Large intestine (tissue), 3 donors: ENCODE data around the gene U2AF2. TPM values are rescaled to one million over a fixed set of nuclear protein-coding genes. Genes with fewer than 3 reads are reported as not detected.

Experiments
- DNase-seq, 2 donors: peaks; one replicate each; pipeline versions ENCODE4 v3.0.0 to v3.0.0-alpha.2; 2013
- H3K27ac ChIP-seq: one replicate; pipeline ENCODE4 v1.5.1; 2013; ENCODE audit warnings: low read length
- H3K27me3 ChIP-seq: 2 replicates; pipeline ENCODE4 v1.6.1; 2013; ENCODE audit warnings: low read length; ENCODE audit not compliant: control insufficient read depth, insufficient read depth
- H3K36me3 ChIP-seq: 2 replicates; pipeline ENCODE4 v1.6.1; 2013; ENCODE audit warnings: low read length; ENCODE audit not compliant: control insufficient read depth, insufficient read depth
- H3K4me1 ChIP-seq: one replicate; pipeline ENCODE4 v1.6.1; 2013; ENCODE audit warnings: low read length; ENCODE audit not compliant: control insufficient read depth, insufficient read depth
- H3K4me3 ChIP-seq: one replicate; pipeline ENCODE4 v1.5.1; 2013; ENCODE audit warnings: low read length
- H3K9me3 ChIP-seq: one replicate; pipeline ENCODE4 v1.6.1; 2013; ENCODE audit warnings: mild to moderate bottlenecking, low read depth, low read length, moderate library complexity; ENCODE audit not compliant: control insufficient read depth
- WGBS: methylation state at CpG from one replicate; pipeline ENCODE4 v1.1.5; 2013; ENCODE audit warnings: low lambda C conversion rate; ENCODE audit not compliant: insufficient coverage; 5-methylcytosine and 5-hydroxymethylcytosine counted together
- polyA plus RNA-seq: library from polyadenylated mRNA; unstranded; fragments of 120-200 nt; gene quantifications from one replicate; pipeline ENCODE4 v1.2.1, GENCODE V29; 2013

The U2AF2 gene
- polyA plus RNA-seq, 1 donor, result 167 TPM

DNA sequence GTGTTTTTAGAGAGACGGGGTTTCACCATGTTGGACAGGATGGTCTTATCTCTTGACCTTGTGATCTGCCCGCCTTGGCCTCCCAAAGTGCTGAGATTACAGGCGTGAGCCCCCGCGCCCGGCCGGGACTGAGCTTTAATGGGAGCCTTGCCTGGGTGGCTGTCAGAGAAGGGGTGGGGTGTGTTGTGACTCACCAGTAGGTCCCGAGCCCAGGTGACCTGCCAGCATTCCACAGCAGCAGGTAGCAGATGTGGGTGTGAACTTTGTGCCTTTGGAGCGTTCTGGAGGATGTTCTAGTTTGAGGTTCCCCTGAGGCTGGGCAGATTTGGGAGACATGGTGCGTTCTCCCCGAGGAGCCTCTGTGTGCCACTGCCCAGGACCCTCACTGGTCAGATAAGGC, 13.1 kb downstream of the U2AF2 start:
- Histone ChIP-seq H3K27ac (peak overlapping the region; percentile 46), H3K27me3 (no peaks in the 10 kb centered on the region), H3K9me3 (no peaks in the 10 kb centered on the region), H3K36me3 (peaks cover 80% of the 10 kb centered on the region), H3K4me1 (peaks cover 19% of the 10 kb centered on the region), H3K4me3 (no peak overlapping the region)
- DNase-seq, result peak; percentile 81 to 83
- no CpG with 5 or more reads among the region's 11 CpGs for WGBS

DNA sequence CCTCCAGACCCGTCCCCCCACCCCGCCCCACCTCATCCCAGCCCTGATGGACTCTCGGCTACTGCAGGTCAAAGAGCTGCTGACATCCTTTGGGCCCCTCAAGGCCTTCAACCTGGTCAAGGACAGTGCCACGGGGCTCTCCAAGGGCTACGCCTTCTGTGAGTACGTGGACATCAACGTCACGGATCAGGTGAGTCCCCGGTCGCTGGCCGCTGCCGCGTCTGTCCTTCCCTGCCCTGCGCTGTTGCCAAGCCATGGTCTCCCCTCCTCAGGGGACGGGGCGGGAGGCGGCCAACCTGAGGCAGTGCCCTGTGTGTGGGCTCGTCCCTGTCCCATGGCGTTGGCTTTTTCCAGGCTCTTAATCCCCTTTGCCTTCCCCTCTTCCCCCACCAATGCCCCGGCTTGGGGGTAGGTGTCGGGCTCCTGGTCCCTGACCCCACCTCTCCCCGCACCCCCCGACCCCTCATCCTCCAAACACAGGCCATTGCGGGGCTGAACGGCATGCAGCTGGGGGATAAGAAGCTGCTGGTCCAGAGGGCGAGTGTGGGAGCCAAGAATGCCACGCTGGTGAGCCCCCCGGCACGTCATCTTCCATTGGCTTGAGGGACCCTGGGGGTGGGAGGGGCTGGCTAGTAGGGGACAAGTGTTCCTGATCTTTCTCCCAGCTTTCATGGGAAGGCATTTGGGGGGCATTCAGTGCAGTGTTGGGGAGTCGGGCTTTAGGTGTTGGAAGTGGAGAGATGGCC, 13.9 kb downstream of the U2AF2 start:
- Histone ChIP-seq H3K4me1 (peaks cover 19% of the 10 kb centered on the region), H3K4me3 (no peak overlapping the region), H3K27ac (peak overlapping the region; percentile 46), H3K27me3 (no peaks in the 10 kb centered on the region), H3K36me3 (peaks cover 77% of the 10 kb centered on the region), H3K9me3 (no peaks in the 10 kb centered on the region)
- no peak for DNase-seq
- no CpG with 5 or more reads among the region's 30 CpGs for WGBS

DNA sequence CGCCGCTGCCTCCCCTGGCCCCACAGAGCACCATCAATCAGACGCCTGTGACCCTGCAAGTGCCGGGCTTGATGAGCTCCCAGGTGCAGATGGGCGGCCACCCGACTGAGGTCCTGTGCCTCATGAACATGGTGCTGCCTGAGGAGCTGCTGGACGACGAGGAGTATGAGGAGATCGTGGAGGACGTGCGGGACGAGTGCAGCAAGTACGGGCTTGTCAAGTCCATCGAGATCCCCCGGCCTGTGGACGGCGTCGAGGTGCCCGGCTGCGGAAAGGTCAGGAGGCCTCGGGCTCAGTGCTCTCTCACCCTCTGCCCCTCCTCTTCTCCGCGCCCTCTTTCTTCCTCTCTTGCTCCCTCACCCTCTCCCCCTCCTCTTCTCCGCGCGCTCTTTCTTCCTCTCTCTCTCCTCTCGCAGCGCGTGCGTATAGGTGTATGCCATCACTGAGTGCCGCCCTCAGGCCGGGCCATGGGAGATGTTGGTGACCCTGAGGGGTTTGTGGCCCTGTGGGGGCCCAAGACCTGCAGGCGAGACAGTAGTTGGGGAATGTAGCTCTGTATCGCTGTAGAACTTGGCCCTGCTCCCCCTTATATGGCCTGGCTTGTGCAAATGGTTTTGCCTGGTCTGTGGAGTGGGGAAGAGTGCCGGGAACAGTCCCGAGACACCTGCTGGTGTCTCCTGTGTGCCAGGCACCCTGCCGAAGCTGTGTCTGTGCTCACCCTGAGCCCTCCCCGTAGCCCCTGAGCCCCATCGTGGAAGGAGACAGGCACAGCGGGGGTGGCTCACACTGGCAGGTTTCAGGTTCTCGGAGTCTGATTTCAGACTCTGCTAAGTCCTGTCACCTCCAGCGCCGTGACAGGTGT, 14.8 kb downstream of the U2AF2 start:
- no peak overlapping the region for H3K4me3 ChIP-seq
- no peaks in the 10 kb centered on the region for H3K27me3 ChIP-seq
- no peaks in the 10 kb centered on the region for H3K9me3 ChIP-seq
- peaks cover 72% of the 10 kb centered on the region for H3K36me3 ChIP-seq
- no peak for DNase-seq
- 97% methylated on average over 6 of the region's 43 CpGs for WGBS
- H3K27ac ChIP-seq, result no peak overlapping the region
- H3K4me1 ChIP-seq, result peaks cover 19% of the 10 kb centered on the region

DNA sequence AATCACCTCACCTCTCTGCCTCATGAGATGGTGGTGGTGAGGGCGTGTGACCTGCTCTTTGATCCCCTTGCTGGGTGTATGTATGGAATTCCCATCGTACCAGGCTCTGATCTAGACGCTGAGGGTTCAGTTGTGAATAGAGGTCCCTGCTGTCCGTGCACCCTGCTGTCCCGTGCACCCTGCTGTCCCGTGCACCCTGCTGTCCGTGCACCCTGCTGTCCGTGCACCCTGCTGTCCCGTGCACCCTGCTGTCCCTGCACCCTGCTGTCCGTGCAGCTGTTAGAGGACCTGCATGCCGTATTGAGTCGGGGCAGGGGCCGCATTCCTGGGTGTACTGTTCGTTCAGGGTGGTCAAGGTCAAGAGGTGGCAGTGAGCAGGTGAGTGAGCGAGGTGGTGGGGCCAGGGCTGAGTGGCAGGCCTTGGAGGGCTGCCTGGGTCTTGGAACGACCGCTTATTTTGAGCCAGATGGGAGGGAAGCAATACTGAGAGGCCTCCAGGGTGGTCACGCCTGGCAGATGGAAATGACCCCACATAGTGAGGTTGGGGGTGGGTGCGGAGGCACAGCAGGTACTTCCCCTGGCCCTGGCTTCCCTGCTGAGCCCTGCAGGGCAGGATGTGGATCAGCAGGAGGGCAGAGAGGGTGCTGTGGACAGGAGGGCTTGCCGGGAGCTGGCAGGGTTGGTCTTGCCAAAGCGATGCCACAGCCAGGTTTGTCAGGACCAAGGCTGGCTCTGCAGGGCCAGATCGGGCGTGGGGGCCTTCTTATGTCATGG, 15.6 kb downstream of the U2AF2 start:
- Histone ChIP-seq H3K4me1 (peaks cover 19% of the 10 kb centered on the region), H3K27ac (no peak overlapping the region), H3K27me3 (no peaks in the 10 kb centered on the region), H3K4me3 (no peak overlapping the region), H3K9me3 (no peaks in the 10 kb centered on the region), H3K36me3 (peaks cover 69% of the 10 kb centered on the region)
- WGBS, result no CpG with 5 or more reads among the region's 23 CpGs
- DNase-seq, result peak in 1 of 2 donors; percentile 42

DNA sequence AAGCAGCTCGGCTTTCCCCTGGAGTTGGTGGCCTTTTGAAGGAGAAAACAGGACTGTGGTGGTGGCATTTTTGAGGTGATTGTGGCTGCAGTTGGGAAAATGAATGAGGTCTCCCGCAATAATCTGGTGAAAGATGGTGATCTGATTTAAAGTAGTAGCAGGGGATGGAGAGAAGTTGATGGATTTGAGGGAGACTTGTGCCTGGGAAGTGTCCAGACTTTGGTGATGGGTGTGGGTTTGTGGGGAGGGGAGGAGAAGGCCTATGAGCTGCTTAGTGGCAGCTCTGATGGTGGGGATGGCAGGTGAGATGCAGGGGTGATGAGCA, 16.2 kb downstream of the U2AF2 start:
- WGBS, result no CpG with 5 or more reads among the region's 2 CpGs
- Histone ChIP-seq H3K4me3 (no peak overlapping the region), H3K27me3 (no peaks in the 10 kb centered on the region), H3K36me3 (peaks cover 65% of the 10 kb centered on the region), H3K27ac (no peak overlapping the region), H3K4me1 (peaks cover 19% of the 10 kb centered on the region), H3K9me3 (no peaks in the 10 kb centered on the region)
- no peak for DNase-seq

DNA sequence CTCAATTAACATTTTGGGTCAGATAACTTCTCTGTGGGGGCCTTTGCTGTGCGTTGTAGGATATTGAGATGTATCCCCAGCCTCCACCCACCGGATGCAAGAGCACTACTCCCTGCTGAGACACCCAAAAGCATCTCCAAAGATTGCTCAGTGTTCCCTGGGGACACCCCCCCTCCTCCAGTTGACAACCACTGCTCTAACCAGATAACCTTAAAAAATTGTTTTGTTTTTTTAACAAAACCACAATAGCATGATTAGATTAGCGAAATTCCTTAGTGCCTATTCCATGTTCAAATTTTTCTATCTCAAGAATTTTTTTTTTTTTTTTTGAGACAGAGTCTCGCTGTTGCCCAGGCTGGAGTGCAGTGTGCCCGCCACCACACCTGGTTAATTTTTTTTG, 17.6 kb downstream of the U2AF2 start:
- WGBS, result 100% methylated on average over 1 of the region's 5 CpGs
- no peak overlapping the region for H3K27ac ChIP-seq
- no peak overlapping the region for H3K4me3 ChIP-seq
- no peak for DNase-seq
- H3K36me3 ChIP-seq, result peaks cover 53% of the 10 kb centered on the region
- H3K9me3 ChIP-seq, result no peaks in the 10 kb centered on the region
- peaks cover 23% of the 10 kb centered on the region for H3K4me1 ChIP-seq
- H3K27me3 ChIP-seq, result no peaks in the 10 kb centered on the region

DNA sequence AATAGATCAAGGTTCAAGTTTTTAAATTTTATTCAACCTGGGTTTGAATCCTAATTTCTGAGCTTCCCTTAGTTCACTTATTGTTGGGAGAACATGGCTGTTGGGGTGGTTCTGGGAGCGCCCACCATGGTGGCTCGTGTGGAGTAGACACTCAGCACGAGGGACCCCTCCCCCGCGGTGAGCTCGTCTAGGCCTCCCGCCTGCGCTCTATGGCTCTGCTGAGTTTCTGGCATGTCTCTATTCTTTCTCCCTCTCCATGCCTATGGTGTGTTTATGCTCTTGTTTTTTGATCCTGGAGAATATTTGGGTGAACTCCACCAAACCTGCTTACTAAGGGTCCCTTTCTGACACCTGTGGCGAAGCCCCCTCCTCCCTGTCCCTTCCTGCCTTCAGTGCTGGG, 18.6 kb downstream of the U2AF2 start:
- Histone ChIP-seq H3K9me3 (no peaks in the 10 kb centered on the region), H3K27ac (no peak overlapping the region), H3K36me3 (peaks cover 53% of the 10 kb centered on the region), H3K27me3 (no peaks in the 10 kb centered on the region), H3K4me1 (peaks cover 26% of the 10 kb centered on the region), H3K4me3 (no peak overlapping the region)
- DNase-seq, result no peak
- 83% methylated on average over 1 of the region's 9 CpGs for WGBS

DNA sequence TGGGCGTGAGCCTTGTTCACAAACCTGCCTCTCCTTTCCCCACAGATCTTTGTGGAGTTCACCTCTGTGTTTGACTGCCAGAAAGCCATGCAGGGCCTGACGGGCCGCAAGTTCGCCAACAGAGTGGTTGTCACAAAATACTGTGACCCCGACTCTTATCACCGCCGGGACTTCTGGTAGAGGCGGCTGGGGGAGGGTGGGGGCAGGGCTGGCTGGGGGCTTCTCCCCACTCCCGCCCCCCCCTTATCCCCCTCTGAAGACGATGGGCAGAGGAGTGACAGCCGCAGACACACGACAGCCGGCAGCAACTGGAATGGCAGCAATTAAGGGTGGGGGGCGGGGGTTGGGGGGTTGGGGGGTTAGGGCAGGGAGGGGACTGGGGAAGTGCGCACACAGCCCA, 19.1 kb downstream of the U2AF2 start:
- H3K27ac ChIP-seq, result no peak overlapping the region
- no peak overlapping the region for H3K4me3 ChIP-seq
- no peak for DNase-seq
- no peaks in the 10 kb centered on the region for H3K9me3 ChIP-seq
- H3K27me3 ChIP-seq, result no peaks in the 10 kb centered on the region
- H3K4me1 ChIP-seq, result peaks cover 22% of the 10 kb centered on the region
- H3K36me3 ChIP-seq, result peaks cover 53% of the 10 kb centered on the region
- WGBS, result no CpG with 5 or more reads among the region's 15 CpGs

DNA sequence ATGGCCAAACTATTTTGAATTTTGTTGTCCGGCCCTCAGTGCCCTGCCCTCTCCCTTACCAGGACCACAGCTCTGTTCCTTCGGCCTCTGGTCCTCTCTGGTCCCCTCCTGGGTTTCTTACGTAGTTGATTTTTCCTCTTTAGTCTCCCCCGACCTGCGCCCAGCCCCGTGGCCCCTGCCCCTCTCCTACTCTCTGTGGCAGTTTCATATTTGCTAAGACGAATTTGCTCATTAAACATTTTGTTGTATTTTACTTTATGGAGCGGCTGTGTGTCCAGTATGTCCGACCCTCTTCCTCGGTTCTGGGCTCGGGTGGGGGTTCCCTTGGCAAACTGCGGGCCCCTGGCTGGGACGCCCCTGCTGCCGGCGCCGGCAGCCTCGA, 19.6 kb downstream of the U2AF2 start:
- Histone ChIP-seq H3K27ac (peak overlapping the region; percentile 56), H3K4me3 (peak overlapping the region; percentile 53), H3K9me3 (no peaks in the 10 kb centered on the region), H3K4me1 (peaks cover 22% of the 10 kb centered on the region), H3K27me3 (no peaks in the 10 kb centered on the region), H3K36me3 (peaks cover 53% of the 10 kb centered on the region)
- no CpG with 5 or more reads among the region's 17 CpGs for WGBS
- no peak for DNase-seq
